GM23338 (cell line): Measurements from ENCODE around the gene CGB2. TPM values are rescaled to one million over a fixed set of nuclear protein-coding genes. Genes with fewer than 3 reads are reported as not detected.

ENCODE experiments used
- ATAC-seq: fragments of 200-7000 bp; cut with Tn5 transposase; 3 replicates; pipeline ENCODE4 v1.9.1; 2020
- DNase-seq: peaks from one replicate; pipeline ENCODE4 v3.0.0-alpha.2; 2015; ENCODE audit warnings: low spot score
- H2AFZ ChIP-seq: fragments of 200-600 bp; sonication (generic); 2 replicates; pipeline ENCODE4 v1.8.0; 2016; ENCODE audit warnings: antibody characterized with exemption, mild to moderate bottlenecking, moderate library complexity
- H3F3A ChIP-seq: fragments of 200-600 bp; sonication (generic); replicated peaks from 2 replicates; pipeline ENCODE4 v1.8.0; 2017; ENCODE audit warnings: antibody characterized with exemption, mixed run types, low read depth
- H3K27ac ChIP-seq: fragments of 200-600 bp; sonication (generic); 2 replicates; pipeline ENCODE4 v1.6.1; 2016; ENCODE audit warnings: low read depth
- H3K27me3 ChIP-seq: fragments of 200-600 bp; sonication (generic); 2 replicates; pipeline ENCODE4 v1.8.0; 2016; ENCODE audit warnings: mild to moderate bottlenecking, mixed run types, moderate library complexity; ENCODE audit not compliant: insufficient read depth
- H3K36me3 ChIP-seq: fragments of 200-600 bp; sonication (generic); 2 replicates; pipeline ENCODE4 v1.8.0; 2016; ENCODE audit warnings: mild to moderate bottlenecking; ENCODE audit not compliant: insufficient read depth
- H3K4me1 ChIP-seq: fragments of 200-600 bp; sonication (generic); 2 replicates; pipeline ENCODE4 v1.8.0; 2016; ENCODE audit warnings: mild to moderate bottlenecking, moderate library complexity; ENCODE audit not compliant: insufficient read depth
- H3K4me2 ChIP-seq: fragments of 200-600 bp; sonication (generic); 2 replicates; pipeline ENCODE4 v1.7.1; 2017; ENCODE audit warnings: mixed run types
- H3K4me3 ChIP-seq: fragments of 200-600 bp; sonication (generic); 2 replicates; pipeline ENCODE4 v1.6.1; 2016; ENCODE audit warnings: mixed run types
- H3K79me2 ChIP-seq: fragments of 200-600 bp; sonication (generic); replicated peaks from 2 replicates; pipeline ENCODE4 v1.8.0; 2017; ENCODE audit warnings: mild to moderate bottlenecking; ENCODE audit not compliant: insufficient read depth
- H3K9me2 ChIP-seq: fragments of 200-600 bp; sonication (generic); 2 replicates; pipeline ENCODE4 v1.8.0; 2017; ENCODE audit not compliant: insufficient read depth
- H4K20me1 ChIP-seq: fragments of 200-600 bp; sonication (generic); replicated peaks from 2 replicates; pipeline ENCODE4 v1.8.0; 2017; ENCODE audit warnings: mild to moderate bottlenecking; ENCODE audit not compliant: insufficient read depth
- H3K27ac Mint-ChIP-seq: 2 replicates; pipeline ENCODE4 v1.8.0; 2020; ENCODE audit warnings: inconsistent platforms, mild to moderate bottlenecking, moderate library complexity, mixed read lengths
- H3K27me3 Mint-ChIP-seq: 3 replicates; pipeline ENCODE4 v1.8.0; 2022; ENCODE audit warnings: low read depth, mild to moderate bottlenecking, moderate library complexity, mixed read lengths, inconsistent platforms; ENCODE audit not compliant: insufficient read depth, poor library complexity
- H3K36me3 Mint-ChIP-seq: 3 replicates; pipeline ENCODE4 v1.8.0; 2021; ENCODE audit warnings: low read depth, mild to moderate bottlenecking, inconsistent platforms, moderate library complexity, mixed read lengths
- H3K4me1 Mint-ChIP-seq: 3 replicates; pipeline ENCODE4 v1.8.0; 2020; ENCODE audit warnings: mild to moderate bottlenecking, inconsistent platforms, mixed read lengths
- H3K4me3 Mint-ChIP-seq: 3 replicates; pipeline ENCODE4 v1.8.0; 2021; ENCODE audit warnings: moderate library complexity, mild to moderate bottlenecking, inconsistent platforms, mixed read lengths
- H3K9me3 Mint-ChIP-seq: 3 replicates; pipeline ENCODE4 v1.8.0; 2020; ENCODE audit warnings: moderate library complexity, mild to moderate bottlenecking, inconsistent platforms, mixed read lengths
- CTCF ChIP-seq, 2 experiments: fragments of 200-600 bp in 1 of 2; sonication (generic) in 1 of 2; conservative IDR thresholded peaks; 2 replicates each; pipeline versions ENCODE4 v1.5.1 to v1.6.1; 2016 to 2017; ENCODE audit warnings: antibody characterized with exemption in 2 of 2, low read depth in 2 of 2, mild to moderate bottlenecking in 2 of 2, moderate library complexity in 1 of 2
- REST ChIP-seq: IDR thresholded peaks from one replicate; pipeline ENCODE4 v1.6.1; 2018; ENCODE audit warnings: antibody characterized with exemption; ENCODE audit not compliant: unreplicated experiment
- STAT1 ChIP-seq: IDR thresholded peaks from one replicate; pipeline ENCODE4 v1.6.1; 2016; ENCODE audit warnings: antibody characterized with exemption; ENCODE audit not compliant: unreplicated experiment
- ZNF462 ChIP-seq: fragments of 250-450 bp; sonication (Bioruptor Pico); IDR thresholded peaks from 2 replicates; pipeline ENCODE4 v1.5.0; 2020; ENCODE audit warnings: mild to moderate bottlenecking, moderate library complexity
- polyA plus RNA-seq: library from polyadenylated mRNA; unstranded; fragments of >200 nt; fragmentation: Nextera tagmentation; extraction: Ambion mirVana; gene quantifications from 2 replicates; pipeline ENCODE4 v1.2.1, GENCODE V29; 2016
- total RNA-seq: library from RNA; depleted of rRNA; stranded (reverse); fragments of >200 nt; shearing (Covaris generic); gene quantifications from 2 replicates; pipeline ENCODE4 v1.2.3, GENCODE V29; 2014

The CGB2 gene
- total and polyA plus RNA-seq, 2 experiments from 2014 or later: 0.57 TPM; not detected in 1

- peaks cover 50% of the 10 kb centered on the region for H3K79me2 ChIP-seq
- no peak overlapping the region for H2AFZ ChIP-seq
- H4K20me1 ChIP-seq: peaks cover 17% of the 10 kb centered on the region
- peak; percentile 95 for DNase-seq
- no peaks in the 10 kb centered on the region for H3K27me3 ChIP-seq
- peak; percentile 33 for ATAC-seq
- H3K4me3 ChIP-seq: no peak overlapping the region
- TF ChIP-seq STAT1 (no peak), REST (no peak), CTCF (conservative IDR thresholded peaks at IDR 0.05; ENCODE audit: low read depth in 2 of 2) (peak; percentile 78 to 82)
- 0 out of 2 replicates have a peak, but pooled peaks cover 3% of the 10 kb centered on the region for H3K36me3 ChIP-seq
- no peak overlapping the region for H3K4me2 ChIP-seq
- H3K36me3 Mint-ChIP-seq: peaks cover 17% of the 10 kb centered on the region
- H3K9me3 Mint-ChIP-seq: no peaks in the 10 kb centered on the region
- peaks cover 14% of the 10 kb centered on the region; the same call in 1 of the 2 replicates for H3F3A ChIP-seq
- no peaks in the 10 kb centered on the region for H3K9me2 ChIP-seq
- H3K27ac ChIP-seq: no peak overlapping the region
- H3K4me1 ChIP-seq: peaks cover 6% of the 10 kb centered on the region; the same call in 1 of the 2 replicates
- peaks cover 28% of the 10 kb centered on the region for H3K4me1 Mint-ChIP-seq
- H3K27me3 Mint-ChIP-seq: peaks cover 16% of the 10 kb centered on the region
- peak overlapping the region; percentile 78; the same call in 1 of the 2 replicates for H3K27ac Mint-ChIP-seq
- H3K4me3 Mint-ChIP-seq: no peak overlapping the region; the same call in 2 of the 3 replicates
Measured at GRCh38 chr19:48997972-48998371, 33.7 kb upstream of the CGB2 start.

- peaks cover 41% of the 10 kb centered on the region for H3K79me2 ChIP-seq
- peak overlapping the region; percentile 77 for H3K27ac Mint-ChIP-seq
- peaks cover 17% of the 10 kb centered on the region for H4K20me1 ChIP-seq
- H3K27me3 Mint-ChIP-seq: peaks cover 10% of the 10 kb centered on the region
- no peaks in the 10 kb centered on the region for H3K9me3 Mint-ChIP-seq
- H3K4me2 ChIP-seq: no peak overlapping the region
- H3F3A ChIP-seq: peaks cover 14% of the 10 kb centered on the region; the same call in 1 of the 2 replicates
- no peak overlapping the region for H3K4me3 ChIP-seq
- ATAC-seq (peak; percentile 94), DNase-seq (peak; percentile 92)
- H3K27ac ChIP-seq: no peak overlapping the region; the same call in 1 of the 2 replicates
- H2AFZ ChIP-seq: no peak overlapping the region
- H3K4me1 Mint-ChIP-seq: peaks cover 23% of the 10 kb centered on the region
- peaks cover 3% of the 10 kb centered on the region; the same call in 1 of the 2 replicates for H3K4me1 ChIP-seq
- no peaks in the 10 kb centered on the region for H3K27me3 ChIP-seq
- no peaks in the 10 kb centered on the region for H3K9me2 ChIP-seq
- H3K36me3 ChIP-seq: peaks cover 12% of the 10 kb centered on the region
- H3K4me3 Mint-ChIP-seq: no peak overlapping the region
- H3K36me3 Mint-ChIP-seq: peaks cover 35% of the 10 kb centered on the region
- peak; percentile 85 to 94 for TF ChIP-seq CTCF (conservative IDR thresholded peaks at IDR 0.05; ENCODE audit: low read depth in 2 of 2)
- TF ChIP-seq ZNF462 (CRISPR knock-in tag): no peak
Measured at GRCh38 chr19:48999481-49000325, 32.0 kb upstream of the CGB2 start.
